ENCODE measurements around the gene EPS8L2.

The EPS8L2 gene

GRCh38 chr11:660681-661444 lies 45.2 kb upstream of the EPS8L2 start:
- Histone ChIP-seq H3K4me1 (ENCODE audit: insufficient read depth, low read length, poor library complexity, severe bottlenecking) (no peaks in the 10 kb centered on the region), H3F3A (ENCODE audit: low read depth) (no peaks in the 10 kb centered on the region), H3K36me3 (ENCODE audit: insufficient read depth, low read length) (peaks cover 43% of the 10 kb centered on the region; the same call in 1 of the 2 replicates), H3K9ac (ENCODE audit: low read depth, low read length, poor library complexity, severe bottlenecking) (no peak overlapping the region), H3K27me3 (ENCODE audit: insufficient read depth, low read length, poor library complexity, severe bottlenecking) (no peaks in the 10 kb centered on the region), H3K79me2 (ENCODE audit: insufficient read depth, low read length) (no peaks in the 10 kb centered on the region), H3K4me3 (ENCODE audit: low read length, poor library complexity, severe bottlenecking) (no peak overlapping the region), H3K4me2 (ENCODE audit: low read depth, low read length, poor library complexity, severe bottlenecking) (no peak overlapping the region), H3K9me3 (ENCODE audit: insufficient read depth, low read depth, low read length) (no peaks in the 10 kb centered on the region), H2AFZ (ENCODE audit: low read length) (no peak overlapping the region), H4K20me1 (ENCODE audit: insufficient read depth, low read length, poor library complexity, severe bottlenecking) (no peaks in the 10 kb centered on the region), H3K9me2 (replicated peaks; ENCODE audit: low read depth, low read length) (no peaks in the 10 kb centered on the region)
- TF ChIP-seq CTCF (conservative IDR thresholded peaks at IDR 0.05; ENCODE audit: low read length) = no peak
- no peak for TF ChIP-seq EZH2phosphoT487 (IDR thresholded peaks at IDR 0.05; ENCODE audit: borderline replicate concordance)

GRCh38 chr11:662689-663274 lies 43.2 kb upstream of the EPS8L2 start:
- Histone ChIP-seq H3K4me1 (ENCODE audit: insufficient read depth, low read length, poor library complexity, severe bottlenecking) (no peaks in the 10 kb centered on the region), H4K20me1 (ENCODE audit: insufficient read depth, low read length, poor library complexity, severe bottlenecking) (no peaks in the 10 kb centered on the region), H3K79me2 (ENCODE audit: insufficient read depth, low read length) (no peaks in the 10 kb centered on the region), H3K4me3 (ENCODE audit: low read length, poor library complexity, severe bottlenecking) (no peak overlapping the region), H3K9me2 (replicated peaks; ENCODE audit: low read depth, low read length) (no peaks in the 10 kb centered on the region), H3K4me2 (ENCODE audit: low read depth, low read length, poor library complexity, severe bottlenecking) (no peak overlapping the region), H3K9me3 (ENCODE audit: insufficient read depth, low read depth, low read length) (no peaks in the 10 kb centered on the region), H3F3A (ENCODE audit: low read depth) (no peaks in the 10 kb centered on the region), H3K9ac (ENCODE audit: low read depth, low read length, poor library complexity, severe bottlenecking) (no peak overlapping the region), H3K36me3 (ENCODE audit: insufficient read depth, low read length) (peaks cover 39% of the 10 kb centered on the region; the same call in 1 of the 2 replicates), H2AFZ (ENCODE audit: low read length) (no peak overlapping the region), H3K27me3 (ENCODE audit: insufficient read depth, low read length, poor library complexity, severe bottlenecking) (no peaks in the 10 kb centered on the region)
- TF ChIP-seq EZH2phosphoT487 (IDR thresholded peaks at IDR 0.05; ENCODE audit: borderline replicate concordance) = no peak
- peak; percentile 86 for TF ChIP-seq CTCF (conservative IDR thresholded peaks at IDR 0.05; ENCODE audit: low read length)

GRCh38 chr11:665062-665703 lies 40.8 kb upstream of the EPS8L2 start:
- Histone ChIP-seq H4K20me1 (ENCODE audit: insufficient read depth, low read length, poor library complexity, severe bottlenecking) (no peaks in the 10 kb centered on the region), H2AFZ (ENCODE audit: low read length) (no peak overlapping the region), H3K36me3 (ENCODE audit: insufficient read depth, low read length) (peaks cover 25% of the 10 kb centered on the region; the same call in 1 of the 2 replicates), H3K4me1 (ENCODE audit: insufficient read depth, low read length, poor library complexity, severe bottlenecking) (no peaks in the 10 kb centered on the region), H3K9ac (ENCODE audit: low read depth, low read length, poor library complexity, severe bottlenecking) (no peak overlapping the region), H3F3A (ENCODE audit: low read depth) (no peaks in the 10 kb centered on the region), H3K79me2 (ENCODE audit: insufficient read depth, low read length) (no peaks in the 10 kb centered on the region), H3K4me2 (ENCODE audit: low read depth, low read length, poor library complexity, severe bottlenecking) (no peak overlapping the region), H3K27me3 (ENCODE audit: insufficient read depth, low read length, poor library complexity, severe bottlenecking) (no peaks in the 10 kb centered on the region), H3K9me2 (replicated peaks; ENCODE audit: low read depth, low read length) (no peaks in the 10 kb centered on the region), H3K4me3 (ENCODE audit: low read length, poor library complexity, severe bottlenecking) (no peak overlapping the region), H3K9me3 (ENCODE audit: insufficient read depth, low read depth, low read length) (no peaks in the 10 kb centered on the region)
- no peak for TF ChIP-seq EZH2phosphoT487 (IDR thresholded peaks at IDR 0.05; ENCODE audit: borderline replicate concordance)
- no peak for TF ChIP-seq CTCF (conservative IDR thresholded peaks at IDR 0.05; ENCODE audit: low read length)
